K562 (cell line): ENCODE results near the gene SUOX. TPM values are rescaled to one million over a fixed set of nuclear protein-coding genes. Genes with fewer than 3 reads are reported as not detected.

Source experiments
- ATAC-seq: fragments of 200-7000 bp; cut with Tn5 transposase; 3 replicates; pipeline ENCODE4 v1.9.1; 2020; ENCODE audit warnings: moderate library complexity
- BruUV-seq: library from RNA; stranded (reverse); fragments of 400-500 nt; replicated peaks from 2 replicates; lab custom pipeline; 2021; lab: Mats Ljungman, UMichigan
- CTCF ChIA-PET: fragments of 300-600 bp; formaldehyde crosslinking; extraction: SDS; loops from one replicate; lab custom pipeline; 2021; ENCODE audit warnings: low intra/inter-chr PET ratio; lab: Yijun Ruan, JAX
- POLR2A ChIA-PET: fragments of 300-600, 350-650 bp; sonication (Branson Sonifier 250); formaldehyde crosslinking; extraction: SDS; loops from one replicate; lab custom pipeline; 2021; ENCODE audit warnings: antibody characterized with exemption, inconsistent platforms; lab: Yijun Ruan, JAX
- DNase-seq, 4 experiments: peaks; one replicate each; pipeline versions ENCODE4 v3.0.0 to v3.0.0-alpha.2; 2011 to 2018; ENCODE audit warnings: low spot score in 3 of 4, mixed read lengths in 3 of 4; ENCODE audit errors: extremely low read depth in 1 of 4
- FAIRE-seq: peaks from 2 replicates; lab custom pipeline; 2011; peaks lifted over from hg19 to GRCh38; lab: Jason Lieb, UNC
- H2AFZ ChIP-seq: 2 replicates; pipeline ENCODE4 v1.6.0; 2011; ENCODE audit warnings: low read depth, low read length, control low read depth, inconsistent platforms
- H3K27ac ChIP-seq: fragments of 200-600 bp; 3 replicates; pipeline ENCODE4 v1.8.0; 2011; ENCODE audit warnings: low read depth, mild to moderate bottlenecking, control low read depth, inconsistent platforms, low read length, moderate library complexity, mixed read lengths; ENCODE audit errors: extremely low read depth
- H3K27me3 ChIP-seq, 2 experiments: fragments of 300-600 bp in 1 of 2; 2 replicates in 1 of 2; 3 replicates in 1 of 2; pipeline versions ENCODE4 v1.6.0 to v1.8.0; 2011; ENCODE audit warnings: inconsistent platforms in 2 of 2, low read length in 2 of 2, mild to moderate bottlenecking in 1 of 2, mixed read lengths in 1 of 2, moderate library complexity in 1 of 2; ENCODE audit not compliant: control insufficient read depth in 2 of 2, insufficient read depth in 2 of 2
- H3K36me3 ChIP-seq: fragments of 300-600 bp; 3 replicates; pipeline ENCODE4 v1.8.0; 2011; ENCODE audit warnings: mild to moderate bottlenecking, low read length, inconsistent platforms; ENCODE audit not compliant: control insufficient read depth, insufficient read depth
- H3K4me1 ChIP-seq, 2 experiments: fragments of 200-600 bp in 1 of 2; replicated peaks in 1 of 2; 2 replicates in 1 of 2; 3 replicates in 1 of 2; pipeline versions ENCODE4 v1.5.1 to v1.8.0; 2011; ENCODE audit warnings: inconsistent platforms in 2 of 2, low read length in 2 of 2, mild to moderate bottlenecking in 1 of 2, mixed read lengths in 1 of 2, moderate library complexity in 1 of 2; ENCODE audit not compliant: control insufficient read depth in 2 of 2, insufficient read depth in 2 of 2
- H3K4me2 ChIP-seq: 2 replicates; pipeline ENCODE4 v1.6.1; 2011; ENCODE audit warnings: low read length, control low read depth, inconsistent platforms, mixed read lengths; ENCODE audit not compliant: insufficient read depth
- H3K4me3 ChIP-seq: fragments of 200-600 bp; sonication (generic), shearing (Covaris generic); 2 replicates; pipeline ENCODE4 v1.5.1; 2016; ENCODE audit warnings: control low read depth, inconsistent platforms
- H3K79me2 ChIP-seq: fragments of 200-600 bp; 3 replicates; pipeline ENCODE4 v1.8.0; 2011; ENCODE audit warnings: low read length, inconsistent platforms; ENCODE audit not compliant: control insufficient read depth, insufficient read depth
- H3K9ac ChIP-seq, 2 experiments: 2 replicates each; pipeline versions ENCODE4 v1.6.0 to v1.6.1; 2011; ENCODE audit warnings: low read depth in 2 of 2, low read length in 2 of 2, control low read depth in 1 of 2, inconsistent platforms in 1 of 2, mild to moderate bottlenecking in 1 of 2, mixed read lengths in 1 of 2; ENCODE audit not compliant: insufficient read depth in 1 of 2
- H3K9me1 ChIP-seq: one replicate; pipeline ENCODE4 v1.6.0; 2011; ENCODE audit warnings: inconsistent platforms, mild to moderate bottlenecking, low read length, moderate library complexity; ENCODE audit not compliant: control insufficient read depth, insufficient read depth
- H3K9me3 ChIP-seq: replicated peaks from 2 replicates; pipeline ENCODE4 v1.5.1; 2011; ENCODE audit warnings: low read depth, low read length, inconsistent platforms; ENCODE audit not compliant: control insufficient read depth, insufficient read depth
- H4K20me1 ChIP-seq: replicated peaks from 2 replicates; pipeline ENCODE4 v1.6.1; 2011; ENCODE audit warnings: low read length, inconsistent platforms, mixed read lengths; ENCODE audit not compliant: control insufficient read depth, insufficient read depth
- CBFA2T3 ChIP-seq: fragments of 450-650 bp; IDR thresholded peaks from 2 replicates; pipeline ENCODE4 v1.6.1; 2017
- CREB3 ChIP-seq: fragments of 450-650 bp; conservative IDR thresholded peaks from 2 replicates; pipeline ENCODE4 v1.6.1; 2016; ENCODE audit warnings: missing genetic modification characterization, low read depth, mild to moderate bottlenecking, missing compliant biosample characterization, moderate library complexity
- HCFC1 ChIP-seq: IDR thresholded peaks from 2 replicates; pipeline ENCODE4 v1.6.1; 2012; ENCODE audit warnings: low read depth, low read length, improper control_type of control experiment
- MAFK ChIP-seq: IDR thresholded peaks from 2 replicates; pipeline ENCODE4 v1.6.1; 2011; ENCODE audit warnings: low read length, improper control_type of control experiment
- SIN3A ChIP-seq, 2 experiments: fragments of 150-350 bp in 1 of 2; IDR thresholded peaks; 2 replicates each; pipeline ENCODE4 v1.6.1; 2011 to 2016; ENCODE audit warnings: borderline replicate concordance in 2 of 2, low read depth in 2 of 2, low read length in 2 of 2, mild to moderate bottlenecking in 2 of 2, moderate library complexity in 2 of 2; ENCODE audit not compliant: control insufficient read depth in 1 of 2
- SNIP1 ChIP-seq: fragments of 450-650 bp; IDR thresholded peaks from 2 replicates; pipeline ENCODE4 v1.7.1; 2017; ENCODE audit warnings: low read depth, mild to moderate bottlenecking
- TFE3 ChIP-seq: fragments of 450-650 bp; formaldehyde crosslinking; IDR thresholded peaks from 2 replicates; pipeline ENCODE4 v1.4.0; 2020; ENCODE audit warnings: mild to moderate bottlenecking, mixed read lengths
- TSC22D4 ChIP-seq: fragments of 450-650 bp; IDR thresholded peaks from 2 replicates; pipeline ENCODE4 v1.6.1; 2016; ENCODE audit warnings: missing genetic modification characterization, missing biosample characterization, control low read depth
- ZSCAN29 ChIP-seq: fragments of 450-650 bp; IDR thresholded peaks from 2 replicates; pipeline ENCODE4 v1.6.1; 2017
- WGBS: fragments of 100-300 bp; shearing (Covaris generic); methylation state at CpG from one replicate; pipeline ENCODE4 v1.1.6; 2016; ENCODE audit warnings: low coverage, mixed read lengths; ENCODE audit not compliant: insufficient coverage; ENCODE audit errors: missing lambda C conversion rate; 5-methylcytosine and 5-hydroxymethylcytosine counted together
- in situ Hi-C: fragments of 300-500 bp; cut with MboI; formaldehyde crosslinking; loops from 4 replicates; pipeline ENCODE4 v1.15.0; 2018; ENCODE audit warnings: inconsistent platforms, mixed read lengths
- intact Hi-C: fragments of 100-400 bp; cut with micrococcal nuclease; formaldehyde crosslinking; loops from 2 replicates; pipeline ENCODE4 v1.14.2; 2022
- polyA plus RNA-seq, 8 experiments: library from polyadenylated mRNA; depleted of rRNA in 4 of 8; stranded (reverse) in 5 of 8; unstranded in 3 of 8; fragments of >200 nt; fragmentation: Nextera tagmentation in 2 of 8; fragmentation: Illumina TruSeq in 1 of 8; extraction: Ambion mirVana in 2 of 8; extraction: Trizol in 1 of 8; gene quantifications; 2 replicates each; pipeline versions ENCODE4 v1.2.1 to v1.2.3, GENCODE V29; 2011 to 2014; ENCODE audit warnings: inconsistent platforms in 1 of 8, missing spikeins in 1 of 8
- total RNA-seq, 7 experiments: library from RNA; depleted of rRNA in 6 of 7; stranded (reverse); fragments of >200 nt in 6 of 7; fragmentation: Illumina TruSeq in 2 of 7; extraction: Trizol in 2 of 7; gene quantifications; 2 replicates each; pipeline versions ENCODE4 v1.2.1 to v1.2.3, GENCODE V29; 2011 to 2021; ENCODE audit warnings: low replicate concordance in 1 of 7

SUOX gene
- total and polyA plus RNA-seq, 9 of the 15 experiments (the other 6 are each of a cell fraction or from before 2014, with no cell fraction given), result 9.2 to 39.7 (median 25.4) TPM

GRCh38 chr12:56017181-56017580 is 20.1 kb downstream of the SUOX start:
- CTCF ChIA-PET, result no interaction called here
- Histone ChIP-seq H3K9me1 (no peaks in the 10 kb centered on the region), H3K36me3 (no peaks in the 10 kb centered on the region), H3K4me1 (peaks cover 19 to 31% of the 10 kb centered on the region in 2 experiments), H3K9me3 (no peaks in the 10 kb centered on the region)
- ATAC-seq (no peak), FAIRE-seq (no peak)
- intact Hi-C loops, result no loop called here
- in situ Hi-C loops, result no loop called here
- 0 out of 2 replicates have a peak, but pooled peaks have one; percentile 5 for TF ChIP-seq CBFA2T3
- no peak for TF ChIP-seq SIN3A (IDR thresholded peaks at IDR 0.05; ENCODE audit: borderline replicate concordance in 2 of 2, control insufficient read depth in 1 of 2, low read depth in 2 of 2, low read length in 2 of 2)
- TF ChIP-seq, all 486 proteins: peak for 1
- no peak overlapping the region for H3K4me3 ChIP-seq
- no peak overlapping the region for H3K9ac ChIP-seq
- H2AFZ ChIP-seq, result no peak overlapping the region
- H3K27ac ChIP-seq, result no peak overlapping the region
- DNase-seq, result no peak
- no peaks in the 10 kb centered on the region for H3K27me3 ChIP-seq
- no peak overlapping the region for H3K4me2 ChIP-seq
- no peaks in the 10 kb centered on the region for H4K20me1 ChIP-seq
- POLR2A ChIA-PET, result interaction anchor here (1.0 to 4.0 kb wide), 2 partner anchors 10 to 12 kb away, joined by 4 to 18 read pairs; no protein-coding TSS in a partner anchor
- WGBS, result 33% methylated on average over 2 of the region's 4 CpGs
- peaks cover 30% of the 10 kb centered on the region for H3K79me2 ChIP-seq
- no TSS peak for BruUV-seq

GRCh38 chr12:56018356-56018755 is 21.3 kb downstream of the SUOX start:
- POLR2A ChIA-PET, result interaction anchor here (2.0 to 4.0 kb wide), 3 partner anchors 12 to 45 kb away, joined by 5 to 19 read pairs (median 18); partner anchors contain the start of genes RAB5B and SUOX
- H3K79me2 ChIP-seq, result peaks cover 40% of the 10 kb centered on the region
- peaks cover 24 to 36% of the 10 kb centered on the region in 2 experiments for H3K4me1 ChIP-seq
- CTCF ChIA-PET, result no interaction called here
- H3K9me1 ChIP-seq, result no peaks in the 10 kb centered on the region
- FAIRE-seq (no peak), DNase-seq (no peak), ATAC-seq (no peak)
- H4K20me1 ChIP-seq, result no peaks in the 10 kb centered on the region
- H3K4me2 ChIP-seq, result no peak overlapping the region
- H3K9me3 ChIP-seq, result no peaks in the 10 kb centered on the region
- BruUV-seq, result no TSS peak
- intact Hi-C loops, result no loop called here
- no peak overlapping the region for H3K9ac ChIP-seq
- no peak overlapping the region for H3K27ac ChIP-seq
- in situ Hi-C loops, result no loop called here
- no peaks in the 10 kb centered on the region for H3K27me3 ChIP-seq
- no peaks in the 10 kb centered on the region for H3K36me3 ChIP-seq
- 86% methylated on average over 1 of the region's 1 CpG for WGBS
- no peak overlapping the region for H2AFZ ChIP-seq
- no peak overlapping the region for H3K4me3 ChIP-seq
- TF ChIP-seq SNIP1 (no peak), HCFC1 (no peak), TSC22D4 (no peak), TFE3 (CRISPR knock-in tag) (no peak), MAFK (no peak), CREB3 (no peak), ZSCAN29 (no peak)
